Mesenchymal stem cell (in vitro differentiated cells and primary cell): Measurements from ENCODE around the gene KIRREL3.

ENCODE experiments used
- DNase-seq: peaks from one replicate; pipeline ENCODE4 v3.0.0-alpha.2; 2013
- H2AFZ ChIP-seq: one replicate; pipeline ENCODE4 v1.6.1; 2013; ENCODE audit warnings: low read depth, mild to moderate bottlenecking, control low read depth, inconsistent platforms, low read length, moderate library complexity
- H2AK5ac ChIP-seq: 2 replicates; pipeline ENCODE4 v1.6.1; 2013; ENCODE audit warnings: low read length, moderate library complexity, mild to moderate bottlenecking, inconsistent platforms; ENCODE audit not compliant: severe bottlenecking
- H2BK120ac ChIP-seq: one replicate; pipeline ENCODE4 v1.6.1; 2013; ENCODE audit warnings: low read depth, mild to moderate bottlenecking, inconsistent platforms, low read length, moderate library complexity
- H2BK12ac ChIP-seq, 2 experiments: one replicate each; pipeline ENCODE4 v1.6.1; 2013; ENCODE audit warnings: inconsistent platforms in 2 of 2, low read length in 2 of 2, mild to moderate bottlenecking in 2 of 2, moderate library complexity in 2 of 2, control low read depth in 1 of 2
- H2BK15ac ChIP-seq: one replicate; pipeline ENCODE4 v1.6.1; 2013; ENCODE audit warnings: mild to moderate bottlenecking, low read depth, inconsistent platforms; ENCODE audit not compliant: poor library complexity, severe bottlenecking
- H2BK5ac ChIP-seq: 2 replicates; pipeline ENCODE4 v1.6.1; 2013; ENCODE audit warnings: low read depth, mild to moderate bottlenecking, low read length, control low read depth, inconsistent platforms; ENCODE audit not compliant: poor library complexity, severe bottlenecking
- H3K14ac ChIP-seq, 2 experiments: one replicate each; pipeline ENCODE4 v1.6.1; 2013; ENCODE audit warnings: inconsistent platforms in 2 of 2, low read length in 2 of 2, control low read depth in 1 of 2, mild to moderate bottlenecking in 1 of 2, moderate library complexity in 1 of 2
- H3K18ac ChIP-seq, 2 experiments: one replicate each; pipeline ENCODE4 v1.6.1; 2013; ENCODE audit warnings: inconsistent platforms in 2 of 2, low read length in 2 of 2, control low read depth in 1 of 2, low read depth in 1 of 2, mild to moderate bottlenecking in 1 of 2
- H3K23ac ChIP-seq, 2 experiments: one replicate each; pipeline ENCODE4 v1.6.1; 2013; ENCODE audit warnings: inconsistent platforms in 2 of 2, low read length in 2 of 2, mild to moderate bottlenecking in 2 of 2, moderate library complexity in 2 of 2, control low read depth in 1 of 2
- H3K27ac ChIP-seq: 2 replicates; pipeline ENCODE4 v1.5.1; 2013; ENCODE audit warnings: mild to moderate bottlenecking, moderate library complexity, low read length, control low read depth, inconsistent platforms; ENCODE audit not compliant: poor library complexity, severe bottlenecking
- H3K27me3 ChIP-seq, 2 experiments: 2 replicates each; pipeline versions ENCODE4 v1.6.1 to v1.7.0; 2013; ENCODE audit warnings: low read length in 2 of 2, mild to moderate bottlenecking in 2 of 2, moderate library complexity in 2 of 2, control low read depth in 1 of 2, inconsistent platforms in 1 of 2; ENCODE audit not compliant: control insufficient read depth in 1 of 2, insufficient read depth in 1 of 2
- H3K36me3 ChIP-seq, 2 experiments: 2 replicates each; pipeline versions ENCODE4 v1.6.1 to v1.7.0; 2013; ENCODE audit warnings: low read length in 2 of 2, control low read depth in 1 of 2, inconsistent platforms in 1 of 2, low read depth in 1 of 2, mild to moderate bottlenecking in 1 of 2; ENCODE audit not compliant: insufficient read depth in 2 of 2, control insufficient read depth in 1 of 2
- H3K4ac ChIP-seq, 2 experiments: one replicate each; pipeline ENCODE4 v1.6.1; 2013; ENCODE audit warnings: inconsistent platforms in 2 of 2, low read length in 2 of 2, mild to moderate bottlenecking in 2 of 2, moderate library complexity in 2 of 2, control low read depth in 1 of 2, low read depth in 1 of 2
- H3K4me1 ChIP-seq: 2 replicates; pipeline ENCODE4 v1.6.1; 2013; ENCODE audit warnings: low read depth, low read length, control low read depth; ENCODE audit not compliant: control insufficient read depth, insufficient read depth
- H3K4me2 ChIP-seq: 2 replicates; pipeline ENCODE4 v1.6.1; 2013; ENCODE audit warnings: low read length, mild to moderate bottlenecking, inconsistent platforms; ENCODE audit not compliant: poor library complexity, severe bottlenecking
- H3K4me3 ChIP-seq, 2 experiments: 2 replicates each; pipeline versions ENCODE4 v1.5.1 to v1.7.0; 2013; ENCODE audit warnings: low read length in 2 of 2, mild to moderate bottlenecking in 2 of 2, control low read depth in 1 of 2, low read depth in 1 of 2; ENCODE audit not compliant: insufficient read depth in 1 of 2
- H3K79me1 ChIP-seq: replicated peaks from 2 replicates; pipeline ENCODE4 v1.6.1; 2013; ENCODE audit warnings: mild to moderate bottlenecking, control low read depth, low read length, inconsistent platforms; ENCODE audit not compliant: poor library complexity, severe bottlenecking
- H3K9ac ChIP-seq: 2 replicates; pipeline ENCODE4 v1.7.0; 2013; ENCODE audit warnings: mild to moderate bottlenecking, low read length, moderate library complexity
- H3K9me3 ChIP-seq: 2 replicates; pipeline ENCODE4 v1.7.0; 2013; ENCODE audit warnings: mild to moderate bottlenecking, low read length; ENCODE audit not compliant: control insufficient read depth
- H4K8ac ChIP-seq: one replicate; pipeline ENCODE4 v1.6.1; 2013; ENCODE audit warnings: inconsistent platforms, mild to moderate bottlenecking, low read length, moderate library complexity
- H4K91ac ChIP-seq: one replicate; pipeline ENCODE4 v1.6.1; 2013; ENCODE audit warnings: mild to moderate bottlenecking, low read length, inconsistent platforms
- WGBS: methylation state at CpG from one replicate; pipeline ENCODE4 v1.1.7; 2013; ENCODE audit warnings: mixed read lengths; 5-methylcytosine and 5-hydroxymethylcytosine counted together

KIRREL3 gene

DNA sequence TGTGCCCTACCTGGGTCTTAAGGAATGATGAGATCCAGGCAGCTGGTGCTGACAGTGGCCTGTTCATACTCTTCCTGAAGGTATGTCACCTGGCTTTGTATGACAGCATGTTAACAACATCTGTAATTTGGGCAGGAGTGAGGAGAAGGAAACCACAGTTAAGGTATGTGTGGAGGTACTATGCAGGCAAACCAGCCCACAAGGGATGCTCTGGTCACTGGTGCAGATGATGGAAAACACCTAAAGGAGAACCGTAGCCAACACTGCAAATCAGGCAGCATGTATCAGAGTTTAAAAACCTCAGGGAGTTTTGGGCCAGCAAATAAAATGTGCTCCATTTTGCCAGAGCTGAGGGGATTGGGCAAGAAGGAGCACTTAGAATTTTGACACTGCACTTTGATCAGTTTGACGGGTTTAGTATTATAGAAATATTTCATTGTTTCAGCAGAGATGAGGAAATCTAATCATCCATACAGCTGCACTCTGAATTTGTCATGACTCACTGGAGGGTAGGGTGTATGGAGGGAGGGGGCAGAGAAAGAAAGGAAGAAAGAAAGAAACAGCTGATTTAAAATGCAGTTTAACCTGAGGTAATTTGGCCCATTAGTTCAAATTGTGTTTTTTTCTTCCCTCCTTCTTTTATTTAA lies 260.9 kb downstream of the KIRREL3 start:
- no peak for DNase-seq
- H3K4ac ChIP-seq: no peak overlapping the region
- no peak overlapping the region for H2BK5ac ChIP-seq

GRCh38 chr11:126738295-126739031 lies 262.1 kb downstream of the KIRREL3 start:
- H2BK12ac ChIP-seq: no peak overlapping the region
- no peak overlapping the region for H2BK120ac ChIP-seq
- no peaks in the 10 kb centered on the region for H3K79me1 ChIP-seq
- no peak overlapping the region for H4K91ac ChIP-seq
- H3K9me3 ChIP-seq: no peaks in the 10 kb centered on the region
- H2BK15ac ChIP-seq: no peak overlapping the region
- H4K8ac ChIP-seq: no peak overlapping the region
- WGBS: 72% methylated on average over 8 of the region's 9 CpGs
- H2BK5ac ChIP-seq: no peak overlapping the region
- no peak overlapping the region for H2AFZ ChIP-seq
- no peak overlapping the region for H3K23ac ChIP-seq
- peaks cover 0 to 2% of the 10 kb centered on the region in 2 experiments for H3K27me3 ChIP-seq
- no peak overlapping the region for H3K4ac ChIP-seq
- H3K4me2 ChIP-seq: no peak overlapping the region
- no peak overlapping the region for H3K18ac ChIP-seq
- no peaks in the 10 kb centered on the region for H3K36me3 ChIP-seq
- no peak overlapping the region for H3K27ac ChIP-seq
- no peak overlapping the region for H3K4me3 ChIP-seq
- H3K14ac ChIP-seq: no peak overlapping the region
- H3K4me1 ChIP-seq: peaks cover 5% of the 10 kb centered on the region
- no peak for DNase-seq
- no peak overlapping the region for H3K9ac ChIP-seq
- H2AK5ac ChIP-seq: no peak overlapping the region

More for the DNA sequence above, 260.9 kb downstream of the KIRREL3 start:
- no peak overlapping the region for H2BK120ac ChIP-seq
- H3K4me2 ChIP-seq: no peak overlapping the region
- 65% methylated on average over 2 of the region's 2 CpGs for WGBS
- H2AFZ ChIP-seq: no peak overlapping the region
- no peak overlapping the region for H2BK12ac ChIP-seq
- H3K23ac ChIP-seq: no peak overlapping the region
- no peaks in the 10 kb centered on the region for H3K9me3 ChIP-seq
- no peak overlapping the region for H4K8ac ChIP-seq
- no peak overlapping the region for H2BK15ac ChIP-seq
- no peak overlapping the region for H2AK5ac ChIP-seq
- H3K9ac ChIP-seq: no peak overlapping the region
- H3K4me1 ChIP-seq: no peaks in the 10 kb centered on the region
- no peaks in the 10 kb centered on the region for H3K79me1 ChIP-seq
- peaks cover 0 to under 1% of the 10 kb centered on the region in 2 experiments for H3K27me3 ChIP-seq
- H3K4me3 ChIP-seq: no peak overlapping the region
- H3K18ac ChIP-seq: no peak overlapping the region
- H3K14ac ChIP-seq: no peak overlapping the region
- no peak overlapping the region for H3K27ac ChIP-seq
- H3K36me3 ChIP-seq: no peaks in the 10 kb centered on the region
- no peak overlapping the region for H4K91ac ChIP-seq

DNA sequence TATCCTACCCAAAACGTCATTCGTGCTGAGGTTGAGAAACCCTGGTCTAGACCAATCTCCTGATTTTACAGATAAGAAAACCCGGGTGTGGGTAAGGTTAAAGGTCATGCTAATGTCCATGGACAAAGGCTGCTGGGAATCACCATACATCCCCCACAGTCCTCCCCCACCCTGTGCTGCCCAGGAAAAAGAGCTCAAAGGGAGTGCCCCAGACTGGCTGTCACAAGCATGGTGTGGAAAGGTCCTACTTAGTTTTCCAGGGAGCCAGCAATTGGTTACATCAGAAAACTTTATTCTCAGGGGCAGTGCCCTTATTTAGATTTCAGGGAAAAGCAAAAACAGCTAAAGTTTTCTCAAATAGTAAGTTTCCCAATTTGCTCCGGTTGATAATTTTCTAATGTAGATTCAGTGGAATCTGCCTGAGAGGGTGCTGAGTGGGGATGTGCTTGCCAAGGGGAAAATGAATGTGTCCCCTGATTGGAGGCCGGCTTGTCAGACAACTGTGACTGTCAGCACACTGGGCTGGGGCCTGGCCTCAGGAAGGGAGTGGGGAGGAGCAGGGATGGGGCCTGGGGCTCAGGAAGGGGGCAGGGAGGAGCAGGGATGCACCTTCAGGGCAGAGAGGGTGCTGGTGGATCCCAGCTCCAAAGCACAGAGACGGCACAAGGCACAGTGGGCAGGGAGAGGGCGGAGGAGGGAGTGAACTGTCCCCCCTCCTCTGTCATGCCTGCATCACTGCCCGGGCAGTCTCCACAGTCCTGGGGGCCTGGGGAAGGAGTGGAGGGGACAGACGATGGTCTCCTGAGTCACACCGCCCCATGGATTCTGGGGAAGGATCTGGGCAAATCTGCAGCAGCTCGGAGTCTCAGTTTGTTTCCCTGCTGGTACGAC lies 263.6 kb downstream of the KIRREL3 start:
- no peak for DNase-seq
- H4K8ac ChIP-seq: no peak overlapping the region
- H2BK120ac ChIP-seq: no peak overlapping the region
- H3K23ac ChIP-seq: no peak overlapping the region
- no peak overlapping the region for H3K4me3 ChIP-seq
- H3K14ac ChIP-seq: no peak overlapping the region
- H3K9me3 ChIP-seq: no peaks in the 10 kb centered on the region
- no peak overlapping the region for H3K4ac ChIP-seq
- no peaks in the 10 kb centered on the region for H3K36me3 ChIP-seq
- no peak overlapping the region for H2BK12ac ChIP-seq
- H3K4me2 ChIP-seq: no peak overlapping the region
- H2BK5ac ChIP-seq: no peak overlapping the region
- no peak overlapping the region for H3K9ac ChIP-seq
- H2AK5ac ChIP-seq: no peak overlapping the region
- peaks cover 1% of the 10 kb centered on the region for H3K79me1 ChIP-seq
- peaks cover 5% of the 10 kb centered on the region for H3K4me1 ChIP-seq
- H2BK15ac ChIP-seq: no peak overlapping the region
- no peak overlapping the region for H4K91ac ChIP-seq
- peaks cover 0 to 2% of the 10 kb centered on the region in 2 experiments for H3K27me3 ChIP-seq
- no peak overlapping the region for H3K27ac ChIP-seq
- 70% methylated on average over 10 of the region's 12 CpGs for WGBS
- no peak overlapping the region for H3K18ac ChIP-seq
- H2AFZ ChIP-seq: no peak overlapping the region

GRCh38 chr11:126734752-126735151 lies 265.8 kb downstream of the KIRREL3 start:
- no peak overlapping the region for H2BK120ac ChIP-seq
- no peak overlapping the region for H2BK5ac ChIP-seq
- H3K4me3 ChIP-seq: no peak overlapping the region
- no peak overlapping the region for H4K91ac ChIP-seq
- H3K27ac ChIP-seq: no peak overlapping the region
- H3K4me1 ChIP-seq: peaks cover 5% of the 10 kb centered on the region
- no peak overlapping the region for H3K9ac ChIP-seq
- no peak overlapping the region for H3K14ac ChIP-seq
- no peak overlapping the region for H3K4ac ChIP-seq
- no peak overlapping the region for H2BK12ac ChIP-seq
- no peak overlapping the region for H2BK15ac ChIP-seq
- no peak overlapping the region for H3K18ac ChIP-seq
- H3K23ac ChIP-seq: no peak overlapping the region
- H3K9me3 ChIP-seq: no peaks in the 10 kb centered on the region
- no peak overlapping the region for H4K8ac ChIP-seq
- H3K27me3 ChIP-seq: peaks cover 0 to 8% of the 10 kb centered on the region in 2 experiments
- H3K36me3 ChIP-seq: no peaks in the 10 kb centered on the region
- H2AFZ ChIP-seq: no peak overlapping the region
- 72% methylated on average over 7 of the region's 7 CpGs for WGBS
- no peak for DNase-seq
- H2AK5ac ChIP-seq: no peak overlapping the region
- no peak overlapping the region for H3K4me2 ChIP-seq
- peaks cover 4% of the 10 kb centered on the region for H3K79me1 ChIP-seq
